HG03196 (cell line): ENCODE results near the gene KIDINS220.
"Not testable (repeated sequence)": the region's sequence is repeated elsewhere in the genome, so short reads cannot be mapped to it uniquely, and the experiment has no call there.

Experiments
- ATAC-seq: cut with Tn5 transposase; IDR thresholded peaks from one replicate; pipeline ENCODE4 v1.9.1; 2021; ENCODE audit not compliant: unreplicated experiment

The KIDINS220 gene

DNA sequence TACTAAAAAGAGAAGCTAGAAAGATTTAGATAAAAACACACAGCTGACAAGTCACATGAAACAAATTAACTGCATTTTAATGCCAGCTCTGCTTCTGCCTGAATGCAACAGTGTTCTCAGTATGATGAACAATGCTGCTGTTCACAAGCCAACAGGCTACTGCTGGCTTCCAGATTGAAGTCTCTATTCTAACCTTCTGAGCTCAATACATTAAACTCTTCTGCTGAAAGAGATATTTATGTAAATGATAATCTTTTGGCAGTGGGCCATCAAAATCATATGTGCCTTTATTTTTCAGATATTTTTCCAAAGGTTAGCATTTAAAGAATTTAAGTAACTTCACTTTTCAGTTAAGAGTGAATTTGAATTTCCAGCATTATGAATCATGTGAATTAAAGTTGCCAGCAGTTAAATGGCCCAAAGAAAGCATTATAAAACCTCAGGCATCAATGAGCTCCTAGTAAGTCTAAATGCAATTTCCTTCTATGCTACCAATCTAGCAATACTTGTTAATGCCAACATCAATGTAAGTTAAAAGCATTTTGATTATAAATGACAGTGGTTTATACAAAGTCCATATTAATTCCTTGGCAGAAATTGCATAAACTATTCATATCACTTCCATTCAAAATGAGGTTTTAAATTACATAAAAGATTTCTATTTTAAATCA is 83.2 kb downstream of the KIDINS220 start:
- ATAC-seq: no peak

- ATAC-seq: no peak
Observed at GRCh38 chr2:8753609-8754008, 83.8 kb downstream of the KIDINS220 start.

GRCh38 chr2:8752385-8752784 is 85.0 kb downstream of the KIDINS220 start:
- ATAC-seq: no peak

DNA sequence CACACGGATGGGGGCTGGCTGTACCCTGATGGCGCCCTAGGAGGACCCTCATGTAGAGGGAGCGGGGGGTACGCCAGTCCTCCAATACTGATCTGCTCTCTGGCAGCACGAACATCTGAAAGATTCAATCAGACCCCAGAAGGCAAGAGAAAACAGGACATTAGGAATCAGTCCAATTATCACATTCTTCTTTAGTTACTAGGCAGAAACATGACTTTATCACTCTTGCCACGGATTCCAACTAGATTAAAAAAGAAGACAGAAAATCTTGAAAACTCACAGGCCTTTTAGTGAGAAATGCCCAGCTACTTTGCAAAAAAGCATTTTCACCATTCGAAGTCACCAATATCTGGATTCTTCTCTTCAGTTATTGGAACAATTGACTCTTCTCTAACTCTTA is 87.2 kb downstream of the KIDINS220 start:
- no peak for ATAC-seq

GRCh38 chr2:8743261-8743660 is 94.2 kb downstream of the KIDINS220 start:
- no peak for ATAC-seq

DNA sequence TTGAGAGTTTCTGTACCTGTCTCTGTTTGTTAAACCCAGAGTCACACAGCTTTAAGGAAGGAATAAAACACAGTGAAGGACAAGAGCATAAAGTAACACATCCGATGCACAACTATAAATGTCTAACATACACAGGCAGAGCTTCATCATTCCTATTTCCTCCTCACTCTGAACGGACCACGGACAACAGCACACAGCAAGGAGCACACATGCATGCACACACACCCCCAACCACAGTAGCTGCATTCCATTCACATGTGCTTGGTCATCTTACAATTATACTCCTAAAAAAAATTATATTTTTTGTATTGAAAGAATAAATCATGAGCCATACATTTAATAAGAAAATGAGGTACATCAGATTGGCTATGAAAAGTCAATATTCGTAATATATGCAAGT is 97.3 kb downstream of the KIDINS220 start:
- ATAC-seq: no peak

DNA sequence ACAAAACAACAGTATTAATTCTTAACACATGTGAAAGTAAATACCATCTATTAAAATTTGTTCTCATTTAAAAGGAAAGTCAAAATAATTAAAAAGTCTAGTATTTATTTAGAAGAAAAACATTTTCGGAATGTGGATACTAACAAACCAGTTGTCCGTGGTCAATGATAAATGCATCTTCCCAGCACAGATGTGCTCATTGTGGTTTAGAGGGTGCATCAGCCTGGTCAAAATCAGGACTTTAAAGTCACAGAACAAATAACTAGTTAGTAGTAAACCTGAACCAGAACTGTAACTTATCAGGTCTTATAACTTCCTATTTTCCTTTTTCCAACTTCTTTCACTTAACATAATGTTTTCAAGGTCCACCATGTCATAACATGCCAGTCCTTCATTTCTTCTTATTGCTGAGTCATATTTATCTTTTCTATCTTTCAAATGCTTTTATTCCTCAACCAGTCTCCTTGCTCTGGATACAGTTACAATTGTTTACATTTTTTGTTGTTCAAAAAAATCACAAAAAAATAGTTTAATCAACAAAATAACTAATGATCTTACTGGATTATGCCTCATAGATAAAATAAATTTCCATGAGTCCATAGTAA is 99.7 kb downstream of the KIDINS220 start:
- no peak for ATAC-seq

DNA sequence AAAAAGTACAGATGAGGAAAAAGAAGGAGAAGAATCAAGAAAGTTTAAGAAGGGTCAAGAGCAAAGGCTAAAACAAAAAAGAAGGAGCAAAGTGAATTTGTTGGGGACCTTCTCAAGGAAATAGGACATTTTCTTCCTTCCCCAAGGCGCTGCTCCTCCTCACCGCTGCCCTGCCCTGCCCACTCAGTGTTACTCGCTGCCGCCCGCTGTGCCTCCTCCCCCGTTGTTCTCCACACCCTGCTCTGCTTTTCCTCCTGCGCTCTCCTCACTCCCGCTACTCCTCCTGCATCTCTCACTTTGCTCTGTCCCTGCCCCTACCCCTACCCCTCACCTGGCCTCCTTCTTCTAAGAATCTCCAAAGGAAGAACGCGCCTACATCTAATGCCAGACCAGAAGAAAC is 104.8 kb downstream of the KIDINS220 start:
- no peak for ATAC-seq

DNA sequence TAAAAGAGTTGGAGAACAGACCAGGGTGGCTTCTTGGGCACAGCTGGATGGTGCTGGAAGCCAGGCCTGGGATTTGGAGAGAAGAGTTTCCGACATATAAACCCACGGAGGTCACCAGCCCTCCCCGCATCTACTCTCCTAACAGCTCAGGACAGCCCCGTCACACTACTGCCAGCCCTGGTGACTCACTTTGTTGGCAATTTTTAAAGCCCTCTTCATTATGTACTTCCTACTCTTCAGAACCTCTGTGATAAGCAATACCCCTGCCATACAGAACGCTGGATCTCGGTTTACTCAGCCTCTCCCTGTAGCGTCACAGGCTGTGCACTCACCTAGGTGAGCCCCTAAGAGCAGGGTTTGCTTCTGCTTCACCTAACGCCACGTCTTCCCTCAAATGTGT is 107.5 kb downstream of the KIDINS220 start:
- ATAC-seq: no peak

GRCh38 chr2:8729101-8729500 is 108.3 kb downstream of the KIDINS220 start:
- not testable (repeated sequence) for ATAC-seq

GRCh38 chr2:8728305-8729015 is 109.0 kb downstream of the KIDINS220 start:
- ATAC-seq: no peak

GRCh38 chr2:8725838-8726237 is 111.6 kb downstream of the KIDINS220 start:
- no peak for ATAC-seq

DNA sequence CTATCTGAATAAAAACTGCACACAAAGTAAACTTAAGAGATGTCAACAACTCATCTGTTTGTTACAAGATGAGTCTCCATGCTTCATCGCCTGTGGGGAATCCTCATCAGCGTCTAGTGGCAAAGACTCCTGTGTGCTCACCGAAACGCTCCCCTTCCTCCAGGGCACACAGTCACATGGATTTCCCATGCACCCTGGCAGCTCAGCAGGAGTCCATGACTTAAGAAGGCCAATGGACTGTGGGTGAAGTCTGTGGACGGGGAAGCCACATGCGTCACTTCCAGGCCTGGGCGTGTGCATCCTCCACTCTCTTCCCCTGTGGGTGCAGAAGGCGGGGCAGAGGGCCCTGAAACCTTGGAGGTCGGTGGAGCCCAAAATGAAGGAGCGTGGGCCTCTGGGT is 114.4 kb downstream of the KIDINS220 start:
- no peak for ATAC-seq

DNA sequence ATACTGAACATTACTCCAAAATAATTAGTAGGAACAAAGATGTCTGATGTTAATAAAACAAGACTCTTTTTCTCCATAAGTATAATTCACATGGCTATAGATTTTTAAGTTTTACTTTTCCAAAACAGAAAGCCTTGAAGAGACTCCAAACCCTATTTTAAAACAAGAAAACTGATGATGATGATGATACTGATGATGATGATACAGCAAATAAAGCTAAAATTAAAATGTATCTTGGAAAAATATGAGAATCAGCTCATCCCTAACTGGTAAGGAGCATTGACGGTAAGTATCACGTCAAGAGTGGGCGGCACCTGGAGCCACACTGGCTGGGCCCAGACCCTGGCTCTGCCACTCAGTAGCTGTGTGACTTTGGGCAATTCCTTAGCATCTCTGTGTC is 116.0 kb downstream of the KIDINS220 start:
- no peak for ATAC-seq

DNA sequence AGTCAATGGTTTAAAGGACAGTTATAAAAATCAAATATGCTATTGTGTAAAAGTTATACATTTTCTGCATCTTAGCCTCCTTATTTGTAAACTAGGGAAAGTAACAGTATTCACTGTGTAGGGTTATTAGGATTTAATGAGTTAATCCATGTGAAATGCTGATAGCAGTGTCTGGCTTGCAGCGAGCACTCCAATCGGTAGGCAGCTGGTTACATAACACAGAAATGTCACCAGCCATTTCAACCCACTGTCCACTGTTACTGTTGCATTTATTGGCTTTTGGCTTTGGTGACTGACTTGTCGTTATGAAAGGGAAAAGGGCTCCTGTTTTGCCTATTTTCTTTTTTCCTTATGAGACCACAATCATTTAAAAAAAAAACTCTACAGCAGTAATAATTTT is 116.7 kb downstream of the KIDINS220 start:
- no peak for ATAC-seq

- ATAC-seq: no peak
Observed at GRCh38 chr2:8719528-8719927, 117.9 kb downstream of the KIDINS220 start.

DNA sequence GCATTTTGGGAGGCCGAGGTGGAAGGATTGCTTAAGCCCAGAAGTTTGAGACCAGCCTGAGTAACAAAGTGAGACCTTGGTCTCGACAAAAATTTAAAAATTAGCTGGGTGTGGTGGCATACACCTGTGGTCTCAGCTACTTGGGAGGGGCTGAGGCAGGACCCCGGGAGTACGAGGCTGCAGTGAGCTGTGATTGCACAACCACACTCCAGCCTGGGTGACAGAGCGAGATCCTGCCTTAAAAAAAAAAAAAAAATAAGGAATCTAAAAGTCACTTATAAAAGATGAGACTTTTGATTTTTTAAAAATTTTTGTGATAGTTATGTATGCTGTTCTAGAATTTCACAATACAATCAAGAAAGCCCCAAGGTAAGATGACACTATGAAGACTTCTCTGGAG is 122.4 kb downstream of the KIDINS220 start:
- no peak for ATAC-seq

DNA sequence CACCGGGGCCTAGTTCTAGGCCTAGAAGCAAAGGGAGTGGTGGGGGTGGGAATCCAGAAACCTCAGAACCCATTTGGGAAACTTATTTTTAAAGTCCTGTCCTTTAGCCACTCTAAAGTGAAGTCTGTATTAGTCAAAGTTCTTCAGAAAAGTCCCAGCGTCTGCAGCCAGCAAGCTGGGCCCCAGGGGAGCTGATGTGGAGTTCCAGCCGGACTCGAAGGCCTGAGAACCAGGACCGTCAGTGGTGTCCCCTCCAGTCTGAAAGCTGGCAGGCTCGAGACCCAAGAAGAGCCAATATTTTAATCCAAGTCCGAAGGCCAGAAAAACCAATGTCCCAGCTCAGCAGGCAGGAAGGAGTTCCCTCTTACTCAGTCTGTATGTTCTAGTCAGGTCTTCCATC is 123.1 kb downstream of the KIDINS220 start:
- ATAC-seq: no peak

DNA sequence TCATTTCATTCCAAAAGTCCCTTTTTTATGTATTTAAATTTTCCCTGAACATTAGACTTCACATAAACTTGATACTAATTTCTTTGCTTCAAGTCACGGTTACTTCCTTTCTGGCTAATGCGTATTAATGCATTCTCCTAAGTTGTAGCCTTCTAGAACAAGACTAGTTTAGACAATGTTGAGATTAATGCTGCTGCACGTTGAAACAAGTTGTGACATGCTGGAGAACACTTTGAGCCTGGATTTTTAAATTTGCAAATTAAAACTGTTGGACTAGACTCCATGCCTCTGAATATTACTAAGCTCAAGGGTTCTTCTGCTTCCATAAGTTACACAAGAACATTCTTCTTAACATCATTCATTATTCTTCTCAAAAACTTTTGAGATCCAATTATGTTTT is 126.5 kb downstream of the KIDINS220 start:
- ATAC-seq: no peak

GRCh38 chr2:8709611-8710010 is 127.8 kb downstream of the KIDINS220 start:
- ATAC-seq: no peak

GRCh38 chr2:8704906-8705305 is 132.5 kb downstream of the KIDINS220 start:
- ATAC-seq: no peak

- ATAC-seq: no peak
Observed at GRCh38 chr2:8701681-8702379, 135.6 kb downstream of the KIDINS220 start.
